Measurements from ENCODE around the gene MUC6.

MUC6 gene, protein sequence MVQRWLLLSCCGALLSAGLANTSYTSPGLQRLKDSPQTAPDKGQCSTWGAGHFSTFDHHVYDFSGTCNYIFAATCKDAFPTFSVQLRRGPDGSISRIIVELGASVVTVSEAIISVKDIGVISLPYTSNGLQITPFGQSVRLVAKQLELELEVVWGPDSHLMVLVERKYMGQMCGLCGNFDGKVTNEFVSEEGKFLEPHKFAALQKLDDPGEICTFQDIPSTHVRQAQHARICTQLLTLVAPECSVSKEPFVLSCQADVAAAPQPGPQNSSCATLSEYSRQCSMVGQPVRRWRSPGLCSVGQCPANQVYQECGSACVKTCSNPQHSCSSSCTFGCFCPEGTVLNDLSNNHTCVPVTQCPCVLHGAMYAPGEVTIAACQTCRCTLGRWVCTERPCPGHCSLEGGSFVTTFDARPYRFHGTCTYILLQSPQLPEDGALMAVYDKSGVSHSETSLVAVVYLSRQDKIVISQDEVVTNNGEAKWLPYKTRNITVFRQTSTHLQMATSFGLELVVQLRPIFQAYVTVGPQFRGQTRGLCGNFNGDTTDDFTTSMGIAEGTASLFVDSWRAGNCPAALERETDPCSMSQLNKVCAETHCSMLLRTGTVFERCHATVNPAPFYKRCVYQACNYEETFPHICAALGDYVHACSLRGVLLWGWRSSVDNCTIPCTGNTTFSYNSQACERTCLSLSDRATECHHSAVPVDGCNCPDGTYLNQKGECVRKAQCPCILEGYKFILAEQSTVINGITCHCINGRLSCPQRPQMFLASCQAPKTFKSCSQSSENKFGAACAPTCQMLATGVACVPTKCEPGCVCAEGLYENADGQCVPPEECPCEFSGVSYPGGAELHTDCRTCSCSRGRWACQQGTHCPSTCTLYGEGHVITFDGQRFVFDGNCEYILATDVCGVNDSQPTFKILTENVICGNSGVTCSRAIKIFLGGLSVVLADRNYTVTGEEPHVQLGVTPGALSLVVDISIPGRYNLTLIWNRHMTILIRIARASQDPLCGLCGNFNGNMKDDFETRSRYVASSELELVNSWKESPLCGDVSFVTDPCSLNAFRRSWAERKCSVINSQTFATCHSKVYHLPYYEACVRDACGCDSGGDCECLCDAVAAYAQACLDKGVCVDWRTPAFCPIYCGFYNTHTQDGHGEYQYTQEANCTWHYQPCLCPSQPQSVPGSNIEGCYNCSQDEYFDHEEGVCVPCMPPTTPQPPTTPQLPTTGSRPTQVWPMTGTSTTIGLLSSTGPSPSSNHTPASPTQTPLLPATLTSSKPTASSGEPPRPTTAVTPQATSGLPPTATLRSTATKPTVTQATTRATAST (N-terminal part only)

DNA sequence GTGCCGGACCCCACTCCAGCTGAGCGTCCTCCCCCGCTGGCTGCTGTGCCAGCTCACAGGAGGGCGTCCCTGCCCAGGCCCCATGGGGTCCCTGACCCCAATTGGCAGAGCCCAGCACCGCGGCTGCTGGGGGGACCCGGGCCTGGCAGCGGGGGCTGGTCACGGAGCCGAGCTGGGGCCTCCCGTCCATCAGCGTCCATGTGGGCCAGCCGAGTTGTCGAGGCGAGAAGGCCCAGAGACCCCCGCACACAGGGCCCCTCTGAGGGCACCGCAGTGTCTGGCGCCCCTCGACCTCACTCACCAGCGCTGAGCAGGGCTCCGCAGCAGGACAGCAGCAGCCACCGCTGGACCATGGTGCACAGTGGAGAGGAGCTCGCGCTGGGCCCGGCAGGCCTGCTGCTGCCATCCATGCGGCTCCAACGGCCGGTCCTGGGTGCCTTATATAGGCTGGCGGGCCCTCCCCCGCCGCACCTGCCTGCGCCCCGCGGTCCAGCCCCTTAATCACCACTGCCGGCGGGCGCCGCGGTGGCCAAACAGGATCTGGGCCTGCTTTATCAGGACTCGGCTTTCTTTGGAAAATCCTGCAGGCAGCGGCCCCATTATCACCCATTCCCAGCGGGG is at the start of gene MUC6:
Gene MUC6, minus strand, starts transcription at position 416 of the 621 bp plus-strand sequence. Its CDS starts 63 bp downstream, at position 353.
- no peak for DNase-seq

DNA sequence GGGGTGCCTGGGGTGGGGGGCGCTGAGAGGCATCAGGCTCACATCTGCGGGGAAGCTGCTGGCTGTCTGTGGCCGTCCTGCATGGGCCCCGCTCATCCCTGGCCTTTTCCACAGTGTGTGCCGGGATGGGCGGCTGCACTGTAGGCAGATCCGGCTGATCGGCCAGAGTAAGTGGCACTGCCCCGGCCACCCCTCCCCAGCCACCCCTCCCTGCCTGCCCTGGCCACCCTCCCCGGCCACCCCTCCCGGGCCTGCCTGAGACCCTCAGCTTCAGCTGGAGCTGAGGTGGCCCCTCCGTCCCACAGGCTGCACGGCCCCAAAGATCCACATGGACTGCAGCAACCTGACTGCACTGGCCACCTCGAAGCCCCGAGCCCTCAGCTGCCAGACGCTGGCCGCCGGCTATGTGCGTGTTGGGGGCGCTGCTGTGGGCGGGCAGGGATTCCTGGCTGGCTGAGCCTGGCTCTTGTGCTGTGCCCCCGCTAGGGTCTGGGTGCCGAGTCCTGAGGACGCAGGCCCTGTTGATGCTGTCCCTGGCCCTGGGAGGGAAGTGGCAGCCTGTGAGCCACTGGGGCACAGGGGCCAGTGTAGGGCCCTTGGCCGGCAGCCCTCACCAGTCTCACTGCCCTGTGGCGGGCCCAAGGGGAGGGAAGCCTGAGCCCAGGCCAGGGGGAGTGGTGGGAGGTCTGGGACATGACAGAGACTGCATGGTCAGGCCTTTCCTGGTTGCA is 49.1 kb upstream of the MUC6 start:
- DNase-seq: no peak

DNA sequence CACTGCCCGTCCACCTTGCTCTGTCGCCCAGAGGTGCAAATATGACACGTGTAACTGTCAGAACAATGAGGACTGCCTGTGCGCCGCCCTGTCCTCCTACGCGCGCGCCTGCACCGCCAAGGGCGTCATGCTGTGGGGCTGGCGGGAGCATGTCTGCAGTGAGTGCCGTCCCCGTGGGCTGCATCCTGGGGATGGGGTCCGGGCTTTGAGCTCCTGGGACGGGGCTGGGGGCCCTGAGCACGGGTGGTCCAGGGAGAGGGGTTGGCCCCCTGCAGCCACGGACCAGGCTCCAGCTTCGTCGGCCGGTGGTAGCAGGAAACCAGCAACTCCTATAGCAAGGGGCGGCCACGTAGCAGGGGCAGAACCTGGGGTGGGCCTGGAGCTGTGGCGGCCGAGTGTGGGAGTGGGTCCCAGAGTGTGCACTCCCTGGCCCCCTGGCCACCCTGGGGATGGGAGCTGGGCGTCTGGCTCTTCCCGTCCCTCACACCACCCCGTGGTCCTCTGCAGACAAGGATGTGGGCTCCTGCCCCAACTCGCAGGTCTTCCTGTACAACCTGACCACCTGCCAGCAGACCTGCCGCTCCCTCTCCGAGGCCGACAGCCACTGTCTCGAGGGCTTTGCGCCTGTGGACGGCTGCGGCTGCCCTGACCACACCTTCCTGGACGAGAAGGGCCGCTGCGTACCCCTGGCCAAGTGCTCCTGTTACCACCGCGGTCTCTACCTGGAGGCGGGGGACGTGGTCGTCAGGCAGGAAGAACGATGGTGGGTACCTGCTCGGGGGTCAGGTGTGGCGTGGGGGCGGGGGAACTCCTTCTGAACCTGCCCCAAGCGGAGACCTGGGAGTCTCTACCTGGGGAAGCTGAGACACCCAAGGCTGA is 48.3 kb upstream of the MUC6 start:
- no peak for DNase-seq

DNA sequence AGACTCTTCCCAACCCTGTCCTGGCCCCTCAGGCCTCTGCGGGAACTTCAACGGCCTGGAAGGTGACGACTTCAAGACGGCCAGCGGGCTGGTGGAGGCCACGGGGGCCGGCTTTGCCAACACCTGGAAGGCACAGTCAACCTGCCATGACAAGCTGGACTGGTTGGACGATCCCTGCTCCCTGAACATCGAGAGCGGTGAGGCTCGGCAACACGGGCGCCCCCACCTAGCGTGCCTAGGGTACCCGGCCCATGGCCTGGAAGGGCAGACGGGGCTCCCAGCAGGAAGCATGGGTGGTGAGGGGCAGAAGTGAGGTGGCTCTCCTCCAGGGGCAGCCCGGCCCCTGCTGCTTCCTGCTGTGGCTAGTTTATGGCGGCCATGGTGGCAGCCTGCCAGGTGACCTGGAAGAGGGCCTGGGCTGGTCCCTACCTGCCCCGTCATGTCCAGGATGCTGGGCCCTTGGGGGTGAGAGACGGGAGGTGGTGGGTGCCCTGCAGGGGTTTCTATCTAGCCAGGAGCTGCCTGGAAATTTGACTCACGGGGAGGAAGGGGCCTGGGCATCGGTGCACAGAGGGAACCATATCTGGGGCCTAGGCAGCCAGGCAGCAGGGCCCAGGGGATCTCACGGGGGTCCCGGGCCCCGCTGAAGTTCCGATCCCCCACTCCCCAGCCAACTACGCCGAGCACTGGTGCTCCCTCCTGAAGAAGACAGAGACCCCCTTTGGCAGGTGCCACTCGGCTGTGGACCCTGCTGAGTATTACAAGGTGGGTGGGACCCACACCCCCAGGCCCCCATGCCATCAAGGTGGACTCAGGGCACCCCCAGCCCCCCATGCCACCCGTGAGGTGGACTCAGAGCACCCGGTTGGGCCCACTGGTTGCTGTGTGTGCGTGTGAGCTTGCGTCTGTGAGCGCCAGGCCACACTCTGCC is 47.4 kb upstream of the MUC6 start:
- no peak for DNase-seq

DNA sequence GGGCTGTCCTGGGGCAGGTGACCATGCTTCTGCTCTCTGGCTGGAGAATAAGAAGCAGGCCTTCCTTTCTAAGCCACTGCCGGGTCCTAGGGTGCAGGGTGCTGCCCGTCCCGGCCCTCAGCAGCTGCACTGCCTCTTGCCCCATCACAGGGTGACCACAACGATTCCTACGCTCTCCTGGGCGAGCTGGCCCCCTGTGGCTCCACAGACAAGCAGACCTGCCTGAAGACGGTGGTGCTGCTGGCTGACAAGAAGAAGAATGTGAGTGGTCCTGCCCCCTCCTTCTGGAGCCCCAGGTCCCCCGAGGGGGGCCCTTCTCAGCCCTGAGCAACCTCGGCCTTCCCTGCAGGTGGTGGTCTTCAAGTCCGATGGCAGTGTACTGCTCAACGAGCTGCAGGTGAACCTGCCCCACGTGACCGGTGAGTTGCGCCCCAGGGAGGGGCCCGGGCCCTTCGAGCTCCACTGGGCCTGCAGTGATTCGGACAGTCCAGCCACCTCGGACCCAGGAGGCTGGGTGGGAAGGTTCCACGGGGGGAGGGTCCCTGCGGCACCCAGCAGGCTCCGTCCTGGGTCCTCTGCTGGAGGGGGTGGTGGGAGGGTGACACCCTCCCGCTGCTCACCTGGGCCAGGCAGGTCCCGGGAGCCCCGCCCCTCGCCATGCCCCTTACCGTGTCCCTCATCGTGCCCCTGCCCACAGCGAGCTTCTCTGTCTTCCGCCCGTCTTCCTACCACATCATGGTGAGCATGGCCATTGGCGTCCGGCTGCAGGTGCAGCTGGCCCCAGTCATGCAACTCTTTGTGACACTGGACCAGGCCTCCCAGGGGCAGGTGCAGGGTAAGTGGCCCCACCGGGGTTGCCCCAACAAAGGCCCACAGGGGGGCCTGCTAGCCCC is 46.5 kb upstream of the MUC6 start:
- DNase-seq: no peak

DNA sequence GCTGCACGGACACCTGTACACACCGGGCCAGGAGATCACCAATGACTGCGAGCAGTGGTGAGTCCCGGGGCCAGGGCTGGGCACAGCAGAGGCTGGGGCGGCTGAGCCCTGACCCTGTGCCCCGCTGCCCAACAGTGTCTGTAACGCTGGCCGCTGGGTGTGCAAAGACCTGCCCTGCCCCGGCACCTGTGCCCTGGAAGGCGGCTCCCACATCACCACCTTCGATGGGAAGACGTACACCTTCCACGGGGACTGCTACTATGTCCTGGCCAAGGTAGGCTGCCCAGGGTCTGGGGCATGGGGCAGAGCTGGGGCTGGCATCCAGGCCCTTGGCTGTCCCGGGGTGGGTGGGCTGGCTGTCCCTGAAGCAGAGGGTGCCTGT is 45.8 kb upstream of the MUC6 start:
- no peak for DNase-seq

DNA sequence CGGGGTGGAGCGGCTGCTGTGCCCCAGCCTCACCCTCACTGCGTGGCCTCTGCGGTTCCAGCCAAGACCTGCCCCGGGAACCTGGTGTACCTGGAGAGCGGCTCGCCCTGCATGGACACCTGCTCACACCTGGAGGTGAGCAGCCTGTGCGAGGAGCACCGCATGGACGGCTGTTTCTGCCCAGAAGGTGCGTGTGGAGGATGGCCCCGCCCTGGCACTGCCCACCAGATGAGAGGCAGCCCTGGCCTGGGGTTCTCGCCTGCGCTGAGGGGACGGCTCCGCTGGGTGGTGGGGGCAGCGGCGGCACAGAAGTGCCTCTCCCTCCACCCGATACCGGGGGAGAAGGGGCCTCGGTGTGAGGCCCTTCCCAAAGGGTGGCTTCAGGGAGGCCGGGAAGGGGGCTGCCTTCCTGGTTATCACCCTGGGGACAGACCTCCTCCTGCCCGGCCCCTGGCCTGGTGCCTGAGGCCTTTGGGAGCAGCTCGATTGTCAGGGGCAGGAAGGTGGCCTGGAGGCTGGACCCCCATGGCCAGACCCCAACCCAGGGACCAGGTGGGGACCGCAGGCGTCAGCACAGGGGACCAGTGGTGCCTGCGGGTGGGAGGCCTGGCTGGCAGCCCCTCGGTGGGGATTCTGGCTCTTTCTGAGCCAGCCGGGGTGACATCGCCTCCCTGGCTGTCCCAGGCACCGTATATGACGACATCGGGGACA is 45.2 kb upstream of the MUC6 start:
- DNase-seq: no peak

DNA sequence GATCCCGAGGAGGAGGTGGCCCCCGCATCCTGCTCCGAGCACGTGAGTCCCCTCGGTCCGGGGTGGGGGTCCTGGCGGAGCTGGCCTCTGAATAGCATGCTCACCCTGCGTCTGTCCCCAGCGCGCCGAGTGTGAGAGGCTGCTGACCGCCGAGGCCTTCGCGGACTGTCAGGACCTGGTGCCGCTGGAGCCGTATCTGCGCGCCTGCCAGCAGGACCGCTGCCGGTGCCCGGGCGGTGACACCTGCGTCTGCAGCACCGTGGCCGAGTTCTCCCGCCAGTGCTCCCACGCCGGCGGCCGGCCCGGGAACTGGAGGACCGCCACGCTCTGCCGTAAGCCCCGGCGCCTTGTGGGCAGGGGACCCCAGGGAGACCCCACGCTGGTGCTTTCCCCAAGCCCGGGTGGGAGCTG is 41.7 kb upstream of the MUC6 start:
- no peak for DNase-seq

DNA sequence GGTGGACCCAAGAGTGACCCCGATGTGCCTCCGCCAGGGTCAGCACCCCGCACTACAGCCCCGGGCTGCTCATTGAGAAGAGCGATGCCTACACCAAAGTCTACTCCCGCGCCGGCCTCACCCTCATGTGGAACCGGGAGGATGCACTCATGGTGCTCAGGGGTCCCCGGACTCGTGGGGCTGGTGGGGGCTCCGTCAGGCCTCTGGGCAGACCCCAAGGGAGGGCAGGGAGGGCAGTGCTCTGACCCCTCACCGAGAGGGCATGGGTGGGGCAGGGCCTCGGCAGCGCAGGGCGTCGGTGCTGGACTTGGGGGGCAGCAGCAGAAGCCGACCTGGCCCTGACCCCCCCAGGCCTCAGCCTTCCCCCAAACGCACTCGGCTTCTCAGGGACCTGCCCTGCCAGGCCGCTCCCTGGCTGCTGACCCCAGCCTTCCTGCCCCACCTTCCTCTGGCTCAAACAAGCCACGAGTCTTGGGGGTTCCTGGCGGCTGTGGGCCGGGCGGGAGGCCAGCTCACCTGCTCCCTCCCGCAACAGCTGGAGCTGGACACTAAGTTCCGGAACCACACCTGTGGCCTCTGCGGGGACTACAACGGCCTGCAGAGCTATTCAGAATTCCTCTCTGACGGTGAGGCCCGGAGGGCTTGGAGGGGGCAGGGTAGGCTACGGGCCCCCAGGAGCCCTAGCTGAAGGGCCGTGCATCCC is 41.0 kb upstream of the MUC6 start:
- DNase-seq: no peak

DNA sequence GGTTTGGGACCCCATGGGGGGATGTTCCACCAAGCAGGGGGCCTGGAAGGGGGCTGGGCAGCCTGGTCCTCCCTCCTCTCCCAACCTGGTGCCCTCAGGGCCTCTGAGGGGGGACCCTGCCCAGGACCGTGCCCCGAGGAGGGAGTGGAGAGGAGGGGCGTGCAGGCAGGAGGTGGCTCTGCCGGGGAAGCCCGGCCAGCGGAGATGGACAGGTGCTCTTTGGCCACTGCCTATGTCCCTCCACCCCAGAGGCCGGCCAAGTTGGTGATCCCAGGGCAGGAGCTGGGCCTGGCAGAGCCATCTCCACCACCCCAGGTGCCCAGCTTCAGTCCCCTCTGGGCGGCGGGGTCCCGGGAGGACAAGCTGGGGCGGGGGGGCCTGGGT is 40.5 kb upstream of the MUC6 start:
- no peak for DNase-seq

DNA sequence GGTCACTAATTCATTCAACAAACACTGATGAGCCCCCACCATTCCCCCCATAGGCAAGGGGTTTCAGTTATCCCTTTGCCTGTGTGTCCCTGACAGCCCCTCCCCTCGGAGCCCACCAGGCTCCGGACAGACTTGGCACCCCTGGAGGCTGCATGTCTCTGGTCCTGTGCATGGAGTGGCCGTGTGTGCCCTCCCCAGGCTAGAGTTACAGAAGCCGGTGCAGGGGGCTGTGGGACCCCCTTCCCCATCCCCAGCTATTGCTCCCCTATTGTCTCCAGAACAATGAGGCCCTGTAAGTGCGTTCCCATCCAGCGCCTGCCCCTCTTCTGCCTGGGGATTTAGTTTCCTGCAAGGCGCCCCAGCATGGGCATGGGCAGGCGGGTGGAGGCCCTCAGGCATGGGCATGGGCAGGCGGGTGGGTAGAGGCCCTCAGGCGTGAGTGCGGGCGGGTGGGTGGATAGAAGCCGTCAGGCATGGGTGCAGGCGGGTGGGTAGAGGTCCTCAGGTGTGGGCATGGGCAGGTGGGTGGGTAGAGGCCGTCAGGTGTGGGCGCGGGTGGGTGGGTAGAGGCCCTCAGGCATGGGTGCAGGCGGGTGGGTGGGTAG is 39.6 kb upstream of the MUC6 start:
- DNase-seq: no peak

DNA sequence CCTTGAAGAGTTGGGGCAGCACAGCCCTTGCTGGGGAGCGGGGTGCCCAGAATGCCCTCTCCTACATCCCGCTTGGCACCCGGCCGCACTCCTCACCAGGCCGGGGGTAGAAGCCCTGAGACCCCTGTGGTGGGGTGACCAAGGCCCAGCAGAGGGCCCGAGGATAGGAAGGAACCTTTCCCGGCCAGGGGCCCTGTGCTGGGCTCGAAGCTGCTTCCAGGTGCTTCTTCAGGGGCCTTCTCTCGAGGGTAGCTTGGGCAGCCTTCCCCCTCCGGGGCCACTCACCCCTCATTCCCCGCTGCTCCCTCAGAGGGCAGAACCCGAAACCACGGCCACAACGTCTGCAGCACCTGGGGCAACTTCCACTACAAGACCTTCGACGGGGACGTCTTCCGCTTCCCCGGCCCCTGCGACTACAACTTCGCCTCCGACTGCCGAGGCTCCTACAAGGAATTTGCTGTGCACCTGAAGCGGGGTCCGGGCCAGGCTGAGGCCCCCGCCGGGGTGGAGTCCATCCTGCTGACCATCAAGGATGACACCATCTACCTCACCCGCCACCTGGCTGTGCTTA is 38.9 kb upstream of the MUC6 start:
- no peak for DNase-seq

DNA sequence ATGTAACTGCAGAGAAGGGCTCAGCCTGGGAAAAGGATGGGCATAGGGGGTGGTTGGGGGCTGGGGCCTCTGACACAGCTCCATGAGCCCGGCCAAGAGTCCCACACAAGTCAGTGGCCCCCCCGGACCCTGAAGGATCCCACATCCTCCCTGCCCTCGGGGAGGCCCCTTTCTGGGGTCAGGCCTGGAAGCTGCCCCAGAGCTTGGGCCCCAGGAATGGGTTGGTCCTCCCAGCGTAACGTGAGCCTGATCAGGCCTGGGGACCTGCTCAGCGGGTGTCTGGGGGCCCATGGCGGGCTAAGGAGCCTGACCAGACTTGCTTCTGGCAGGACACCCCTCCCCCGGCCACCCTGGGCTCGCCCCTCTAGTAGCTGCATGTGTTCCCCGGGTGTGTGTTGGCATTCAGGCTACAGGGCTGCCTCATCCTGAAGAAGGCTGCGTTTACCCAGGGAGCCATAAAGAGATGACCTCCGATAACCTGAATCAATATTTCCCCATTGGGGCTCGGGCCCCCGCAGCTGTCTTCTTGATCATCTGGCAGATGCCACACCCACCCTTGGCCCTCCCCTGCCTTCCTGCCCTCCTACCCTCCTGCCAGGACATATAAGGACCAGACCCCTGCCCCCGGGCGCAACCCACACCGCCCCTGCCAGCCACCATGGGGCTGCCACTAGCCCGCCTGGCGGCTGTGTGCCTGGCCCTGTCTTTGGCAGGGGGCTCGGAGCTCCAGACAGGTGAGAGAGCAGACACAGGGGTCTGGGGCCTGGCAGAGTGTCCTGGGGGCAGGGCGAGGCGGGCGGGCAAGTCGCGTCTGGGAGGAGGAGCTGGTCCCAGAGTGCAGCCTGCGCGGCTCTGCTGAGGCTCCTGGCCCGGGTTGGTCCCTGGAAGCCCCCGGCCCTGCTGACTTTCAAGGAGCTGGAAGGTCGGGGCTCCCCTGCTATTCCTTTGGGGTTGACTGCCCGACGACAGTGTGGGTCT is 38.0 kb upstream of the MUC6 start, which contains the start of gene MUC2:
Gene MUC2, plus strand, starts transcription at position 631 of the 978 bp plus-strand sequence.
- no peak for DNase-seq

DNA sequence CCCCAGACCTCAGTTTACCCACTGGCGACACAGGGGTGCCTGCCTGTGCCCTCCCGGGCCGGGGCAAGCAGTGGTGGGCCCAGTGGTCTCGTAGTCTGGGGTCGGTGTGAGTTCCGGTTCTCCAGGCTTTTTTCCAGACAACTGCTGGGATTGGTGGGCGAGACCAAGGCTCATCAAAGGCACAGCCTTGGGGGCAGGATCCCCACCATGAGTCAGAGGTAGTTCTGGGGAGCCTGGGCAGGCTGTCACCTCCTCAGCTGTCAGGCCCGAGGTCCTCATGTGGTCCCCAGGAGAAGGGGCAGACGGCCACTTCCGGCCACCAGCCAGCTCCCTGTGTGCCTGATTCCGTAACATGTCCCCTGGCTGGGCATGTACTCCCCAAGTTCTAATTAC is 37.3 kb upstream of the MUC6 start:
- no peak for DNase-seq

DNA sequence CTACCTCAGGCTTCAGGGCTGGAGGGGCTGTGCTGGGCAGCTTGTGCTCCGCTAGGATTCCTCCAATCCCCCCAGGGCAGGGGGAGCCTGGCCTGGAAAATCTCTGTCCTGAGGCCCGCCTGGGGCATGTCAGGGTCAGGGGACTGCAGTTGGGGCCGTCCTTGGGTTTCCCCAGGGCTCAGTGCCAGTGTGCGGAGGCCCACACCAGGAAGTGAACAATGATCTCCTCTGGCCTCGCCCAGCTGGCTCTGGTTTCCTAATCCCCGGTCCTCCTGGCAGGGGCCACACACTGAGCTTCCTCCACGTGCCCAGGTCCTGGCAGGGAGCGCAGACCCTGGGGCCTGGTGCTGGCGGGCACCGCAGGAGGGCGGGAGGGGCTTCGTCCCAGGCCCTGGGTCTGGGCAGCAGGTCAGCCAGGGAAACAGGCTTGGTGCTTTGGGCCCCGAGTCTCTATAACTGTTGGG is 36.8 kb upstream of the MUC6 start:
- no peak for DNase-seq
